Spinal cord (tissue), 10 donors: Measurements from ENCODE around the gene RNASEL. TPM values are rescaled to one million over a fixed set of nuclear protein-coding genes. Genes with fewer than 3 reads are reported as not detected.

Experiments
- DNase-seq, 6 donors: peaks; one replicate each; pipeline versions ENCODE4 v3.0.0 to v3.0.0-alpha.2; 2013 to 2015; ENCODE audit warnings: low spot score in 6 of 6, low read depth in 4 of 6
- H3K27ac ChIP-seq: one replicate; pipeline ENCODE4 v1.5.1; 2013; ENCODE audit warnings: low read depth, low read length, control low read depth
- H3K27me3 ChIP-seq: one replicate; pipeline ENCODE4 v1.6.1; 2013; ENCODE audit warnings: low read length; ENCODE audit not compliant: control insufficient read depth, insufficient read depth
- H3K36me3 ChIP-seq: one replicate; pipeline ENCODE4 v1.6.1; 2013; ENCODE audit warnings: low read length; ENCODE audit not compliant: control insufficient read depth, insufficient read depth
- H3K4me1 ChIP-seq: one replicate; pipeline ENCODE4 v1.6.1; 2013; ENCODE audit warnings: low read length; ENCODE audit not compliant: control insufficient read depth, insufficient read depth
- H3K4me3 ChIP-seq: one replicate; pipeline ENCODE4 v1.5.1; 2013; ENCODE audit warnings: low read depth, low read length, control low read depth
- H3K9me3 ChIP-seq: one replicate; pipeline ENCODE4 v1.6.1; 2013; ENCODE audit warnings: low read length; ENCODE audit not compliant: control insufficient read depth, insufficient read depth
- WGBS: methylation state at CpG from one replicate; pipeline ENCODE4 v1.1.5; 2013; ENCODE audit warnings: missing lambda C conversion rate; ENCODE audit not compliant: insufficient coverage; 5-methylcytosine and 5-hydroxymethylcytosine counted together
- polyA plus RNA-seq, 2 donors: library from polyadenylated mRNA; unstranded; fragments of 120-200 nt; gene quantifications; one replicate each; pipeline ENCODE4 v1.2.1, GENCODE V29; 2013; ENCODE audit not compliant: insufficient read length in 2 of 2
- total RNA-seq, 2 donors: library from RNA; depleted of rRNA in 1 of 2; stranded (reverse); fragments of 120-200 nt in 1 of 2; fragments of >200 nt in 1 of 2; gene quantifications; one replicate each; pipeline versions ENCODE4 v1.2.3 to v1.2.4, GENCODE V29; 2013 to 2014
- donor health status: healthy.

RNASEL gene
- total and polyA plus RNA-seq, 4 donors: 4.6 to 18.3 (median 7.7) TPM

DNA sequence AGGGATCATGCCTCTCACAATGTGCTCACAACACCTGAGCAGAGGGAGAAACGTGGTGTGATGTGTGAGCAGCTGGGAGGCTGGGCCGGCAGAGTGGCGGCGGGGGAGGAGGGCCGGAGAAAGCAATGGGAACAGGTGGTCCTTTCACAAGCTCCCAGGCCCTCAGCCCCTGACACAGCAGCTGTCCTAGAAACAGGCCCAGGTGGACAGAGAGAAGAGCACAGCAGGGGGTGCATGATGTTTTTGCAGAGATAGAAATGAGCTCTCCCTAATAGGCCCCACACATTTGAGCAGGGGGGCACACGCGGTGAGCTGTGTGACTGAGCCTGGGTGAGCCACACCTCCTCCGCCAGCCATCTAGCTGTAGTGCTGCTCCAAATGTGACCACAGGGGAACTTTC is 22.7 kb upstream of the RNASEL start:
- Histone ChIP-seq H3K9me3 (no peaks in the 10 kb centered on the region), H3K4me1 (peaks cover 34% of the 10 kb centered on the region), H3K27me3 (no peaks in the 10 kb centered on the region), H3K36me3 (no peaks in the 10 kb centered on the region), H3K27ac (no peak overlapping the region), H3K4me3 (no peak overlapping the region)
- 57% methylated on average over 3 of the region's 8 CpGs for WGBS
- DNase-seq: peak in 1 of 6 donors; percentile 61

DNA sequence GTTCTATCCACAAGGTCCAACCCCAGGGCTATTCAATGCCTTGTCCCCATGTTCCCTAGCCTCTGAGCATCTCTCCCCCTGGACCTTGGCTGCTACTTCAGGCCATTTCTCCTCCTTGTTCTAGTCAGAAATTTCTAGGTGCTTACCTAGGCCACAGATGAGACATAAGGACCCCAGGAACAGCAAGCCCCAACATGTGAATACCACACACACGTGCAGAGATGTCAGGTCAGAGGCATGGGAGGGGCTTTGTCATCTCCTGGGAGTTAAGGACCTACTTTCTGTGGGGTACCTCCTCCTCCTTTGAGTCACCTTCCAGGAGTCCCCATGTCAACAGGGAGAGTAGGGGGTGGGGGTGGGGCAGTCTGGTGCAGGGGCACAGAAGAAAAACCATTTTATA is 22.3 kb upstream of the RNASEL start:
- Histone ChIP-seq H3K36me3 (no peaks in the 10 kb centered on the region), H3K4me1 (peaks cover 35% of the 10 kb centered on the region), H3K27ac (no peak overlapping the region), H3K4me3 (no peak overlapping the region), H3K27me3 (no peaks in the 10 kb centered on the region), H3K9me3 (no peaks in the 10 kb centered on the region)
- DNase-seq: no peak
- WGBS: no CpG with 5 or more reads among the region's 1 CpG

DNA sequence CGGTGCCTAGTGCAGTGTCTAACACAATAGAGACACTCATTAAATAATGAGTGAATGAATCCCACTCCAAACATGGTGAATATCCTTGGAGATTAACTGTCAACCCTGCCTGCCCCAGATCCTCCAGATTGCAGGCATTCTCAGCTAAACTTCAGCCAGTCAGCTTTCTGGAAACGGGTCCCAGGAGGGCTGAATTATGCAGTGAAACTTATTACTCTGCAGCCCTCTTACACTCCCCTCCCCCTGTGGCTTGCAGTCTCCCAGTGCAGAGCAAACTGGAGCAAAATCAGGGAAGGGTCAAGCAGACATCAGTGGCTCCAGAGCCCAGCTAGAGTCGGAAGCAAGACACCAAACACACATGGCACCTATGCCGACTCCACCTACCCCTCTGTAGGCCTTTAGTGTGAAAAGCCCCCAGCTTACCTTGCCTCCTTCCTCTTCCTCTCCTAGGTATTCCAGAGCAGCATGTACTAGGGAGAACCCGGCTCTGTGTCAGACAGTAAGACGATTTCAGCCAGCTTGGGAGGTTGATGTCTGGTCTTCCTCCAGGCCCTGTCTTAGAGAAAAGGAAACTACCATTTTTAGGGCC is 21.6 kb upstream of the RNASEL start:
- Histone ChIP-seq H3K4me1 (peaks cover 30% of the 10 kb centered on the region), H3K9me3 (no peaks in the 10 kb centered on the region), H3K27ac (no peak overlapping the region), H3K36me3 (no peaks in the 10 kb centered on the region), H3K27me3 (no peaks in the 10 kb centered on the region), H3K4me3 (no peak overlapping the region)
- peak in 2 of 6 donors; percentile 64 to 67 for DNase-seq
- 45% methylated on average over 4 of the region's 6 CpGs for WGBS

DNA sequence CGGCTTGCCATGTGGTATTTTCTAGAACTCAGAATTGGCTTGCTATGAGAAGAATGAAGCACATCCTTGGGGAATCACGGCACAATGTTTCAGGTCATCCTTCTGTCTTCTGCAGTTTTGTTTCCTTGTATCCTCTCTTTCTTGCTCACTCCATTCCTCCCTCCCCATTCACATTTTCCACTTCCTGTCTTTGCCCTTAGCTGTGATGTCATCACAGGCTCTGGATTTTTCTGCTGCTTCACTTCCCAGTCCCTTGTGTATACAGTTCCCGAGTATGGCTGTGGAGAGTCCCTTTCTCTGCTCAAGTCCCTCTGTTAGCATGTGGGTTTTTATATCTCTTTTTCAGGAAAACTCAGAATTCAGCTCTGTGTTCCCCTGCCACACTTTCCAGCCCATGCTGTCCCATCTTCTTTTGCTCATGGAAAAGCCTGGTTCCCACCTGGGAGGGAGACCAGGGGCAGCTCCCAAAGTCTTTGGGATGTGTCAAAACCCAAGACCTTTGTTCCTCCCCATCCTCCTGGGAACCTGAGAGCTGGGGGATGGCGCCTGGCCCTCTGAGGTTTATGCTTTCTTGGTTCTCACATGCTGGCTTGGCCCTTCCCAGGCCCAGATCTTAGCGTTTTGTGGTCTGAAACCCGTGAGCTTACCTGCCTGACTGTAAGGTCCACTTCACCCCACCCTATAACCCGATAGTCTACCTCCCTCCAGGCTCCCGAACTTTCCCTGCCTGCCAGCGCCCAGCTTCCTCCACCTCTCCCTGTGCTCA is 20.0 kb upstream of the RNASEL start:
- no peaks in the 10 kb centered on the region for H3K27me3 ChIP-seq
- DNase-seq: no peak
- WGBS: 93% methylated on average over 8 of the region's 9 CpGs
- H3K4me1 ChIP-seq: peaks cover 20% of the 10 kb centered on the region
- no peak overlapping the region for H3K4me3 ChIP-seq
- H3K9me3 ChIP-seq: no peaks in the 10 kb centered on the region
- H3K27ac ChIP-seq: no peak overlapping the region
- H3K36me3 ChIP-seq: no peaks in the 10 kb centered on the region

DNA sequence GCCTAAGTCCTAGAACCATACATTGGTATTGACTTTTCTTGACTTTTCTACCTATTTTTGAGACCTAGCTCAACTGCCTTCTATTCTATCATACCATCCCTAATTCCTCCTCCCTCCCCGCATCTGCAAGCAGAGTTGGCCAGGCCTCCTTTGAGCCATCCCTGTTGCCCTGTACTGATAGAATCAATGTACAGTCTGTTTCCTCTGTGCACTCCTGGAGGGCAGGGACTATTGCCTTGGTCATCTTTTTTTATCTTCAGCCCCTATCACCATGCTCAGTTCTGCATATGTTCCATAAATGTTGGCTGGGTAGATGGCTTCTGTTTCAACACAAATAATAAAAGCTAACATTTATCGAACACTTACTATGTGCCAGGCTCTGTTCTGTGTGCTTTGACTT is 19.2 kb upstream of the RNASEL start:
- Histone ChIP-seq H3K27me3 (no peaks in the 10 kb centered on the region), H3K36me3 (no peaks in the 10 kb centered on the region), H3K4me1 (peaks cover 24% of the 10 kb centered on the region), H3K4me3 (no peak overlapping the region), H3K27ac (no peak overlapping the region), H3K9me3 (no peaks in the 10 kb centered on the region)
- DNase-seq: no peak
- WGBS: no CpG with 5 or more reads among the region's 2 CpGs

DNA sequence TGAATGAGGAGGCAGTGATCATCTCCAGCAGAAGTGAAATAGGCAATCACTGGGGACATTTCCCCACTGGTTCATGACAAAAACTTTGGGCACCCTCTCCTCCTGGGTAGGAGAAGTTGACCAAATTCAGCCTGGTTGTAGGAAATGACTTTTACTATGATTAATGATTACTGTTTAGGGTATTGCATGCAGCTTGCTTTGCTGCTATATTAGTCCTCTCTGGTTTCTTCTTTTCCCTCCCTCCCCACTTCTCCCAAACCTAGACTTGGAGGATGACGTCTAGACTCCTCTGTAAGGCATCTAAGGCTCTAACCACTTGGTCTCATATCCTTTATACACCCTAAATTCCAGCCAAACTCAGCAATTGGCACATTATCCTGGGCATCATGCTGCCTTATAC is 18.5 kb upstream of the RNASEL start:
- H3K27me3 ChIP-seq: no peaks in the 10 kb centered on the region
- no peak overlapping the region for H3K4me3 ChIP-seq
- no peak for DNase-seq
- peaks cover 30% of the 10 kb centered on the region for H3K4me1 ChIP-seq
- H3K27ac ChIP-seq: no peak overlapping the region
- H3K9me3 ChIP-seq: no peaks in the 10 kb centered on the region
- 73% methylated on average over 1 of the region's 1 CpG for WGBS
- H3K36me3 ChIP-seq: no peaks in the 10 kb centered on the region

DNA sequence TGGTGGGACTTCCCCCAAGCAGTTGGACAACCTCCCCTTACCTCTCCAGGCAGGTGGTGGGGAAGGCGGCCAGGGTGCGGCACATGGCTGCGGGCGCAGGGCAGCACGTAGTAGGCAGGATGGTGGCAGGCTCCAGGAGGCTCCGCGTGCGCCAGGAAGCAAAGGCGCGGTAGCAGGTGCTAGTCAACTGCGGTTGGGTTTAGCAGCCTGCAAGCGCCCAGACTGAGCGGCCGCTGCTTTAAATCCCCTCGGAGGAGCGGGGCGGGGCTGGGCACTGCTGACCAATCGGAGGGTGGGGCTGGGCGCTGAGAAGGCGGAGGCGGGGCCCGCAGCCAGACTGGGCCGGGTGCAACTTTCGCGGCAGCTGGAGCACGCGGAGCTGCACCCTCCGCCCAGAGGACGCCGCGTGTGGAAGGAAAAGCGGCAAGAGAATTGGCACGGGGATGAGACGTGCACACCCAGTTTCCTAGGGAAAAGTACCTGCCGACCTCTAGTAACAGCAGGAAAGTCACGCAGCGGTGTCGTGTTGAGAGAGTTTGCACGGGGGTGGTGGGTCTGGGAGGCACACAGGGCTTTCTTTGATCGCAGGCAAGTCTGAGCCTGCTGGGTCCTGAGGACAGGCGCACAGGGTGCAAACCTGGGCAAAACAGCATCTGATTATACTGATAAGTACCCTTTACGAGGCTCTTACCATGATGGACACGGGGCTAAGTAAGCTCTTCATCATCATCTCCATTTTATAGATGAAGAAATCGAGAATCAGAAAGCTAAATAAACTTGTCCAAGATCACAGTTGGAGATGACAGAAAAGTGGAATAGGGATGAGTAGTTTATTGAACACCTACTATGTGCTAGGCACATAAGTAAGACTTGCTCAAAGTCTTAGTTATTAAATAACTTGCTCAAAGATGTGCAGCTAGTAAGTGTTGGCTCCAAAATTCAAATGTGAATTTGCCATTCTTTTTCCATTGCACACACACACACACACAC is 15.4 kb upstream of the RNASEL start, which contains the start of gene RGS16:
Gene RGS16 (minus strand): TSS at position 215 of the 990 bp plus-strand sequence. CDS start 130 bp downstream, at position 85.
- Histone ChIP-seq H3K27ac (no peak within 1 kb of the TSS), H3K4me3 (peak within 1 kb of the TSS; percentile 70), H3K27me3 (no peaks in the 10 kb centered on the region), H3K4me1 (peaks cover 46% of the 10 kb centered on the region), H3K9me3 (no peaks in the 10 kb centered on the region), H3K36me3 (peaks cover 16% of the 10 kb centered on the region)
- WGBS: under 1% methylated on average over 40 of the region's 44 CpGs
- peak in 3 of 6 donors; percentile 78 to 94 (median 94) for DNase-seq

DNA sequence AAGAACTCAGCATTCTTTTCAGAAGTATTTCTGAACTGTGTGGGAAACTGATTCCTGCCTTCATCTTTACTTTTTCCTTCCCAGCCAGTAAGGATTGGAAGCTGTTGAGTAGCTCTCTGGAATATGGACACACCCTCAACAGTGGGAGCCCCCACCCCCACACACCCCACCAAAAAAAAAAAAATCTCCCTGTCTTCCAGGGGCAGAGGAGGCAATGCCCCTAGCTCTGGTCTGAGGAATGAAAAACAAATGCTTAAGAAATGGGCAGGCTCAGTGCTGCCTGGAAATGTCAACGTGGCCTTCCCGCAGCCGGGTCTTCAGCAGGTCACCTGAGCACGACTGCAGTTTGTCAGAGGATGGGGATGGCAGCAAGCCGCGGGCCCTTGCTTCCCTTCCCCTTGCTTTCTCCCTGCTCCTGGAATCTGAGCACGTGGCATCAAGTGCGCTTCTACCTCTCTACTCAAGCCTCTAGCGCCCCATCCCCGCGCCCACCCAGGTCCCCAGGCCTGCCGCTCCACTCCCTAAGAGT is 14.7 kb upstream of the RNASEL start:
- WGBS: 0% methylated on average over 11 of the region's 12 CpGs
- Histone ChIP-seq H3K27me3 (no peaks in the 10 kb centered on the region), H3K4me3 (peak overlapping the region; percentile 70), H3K9me3 (no peaks in the 10 kb centered on the region), H3K4me1 (peaks cover 51% of the 10 kb centered on the region), H3K27ac (no peak overlapping the region), H3K36me3 (peaks cover 22% of the 10 kb centered on the region)
- no peak for DNase-seq

DNA sequence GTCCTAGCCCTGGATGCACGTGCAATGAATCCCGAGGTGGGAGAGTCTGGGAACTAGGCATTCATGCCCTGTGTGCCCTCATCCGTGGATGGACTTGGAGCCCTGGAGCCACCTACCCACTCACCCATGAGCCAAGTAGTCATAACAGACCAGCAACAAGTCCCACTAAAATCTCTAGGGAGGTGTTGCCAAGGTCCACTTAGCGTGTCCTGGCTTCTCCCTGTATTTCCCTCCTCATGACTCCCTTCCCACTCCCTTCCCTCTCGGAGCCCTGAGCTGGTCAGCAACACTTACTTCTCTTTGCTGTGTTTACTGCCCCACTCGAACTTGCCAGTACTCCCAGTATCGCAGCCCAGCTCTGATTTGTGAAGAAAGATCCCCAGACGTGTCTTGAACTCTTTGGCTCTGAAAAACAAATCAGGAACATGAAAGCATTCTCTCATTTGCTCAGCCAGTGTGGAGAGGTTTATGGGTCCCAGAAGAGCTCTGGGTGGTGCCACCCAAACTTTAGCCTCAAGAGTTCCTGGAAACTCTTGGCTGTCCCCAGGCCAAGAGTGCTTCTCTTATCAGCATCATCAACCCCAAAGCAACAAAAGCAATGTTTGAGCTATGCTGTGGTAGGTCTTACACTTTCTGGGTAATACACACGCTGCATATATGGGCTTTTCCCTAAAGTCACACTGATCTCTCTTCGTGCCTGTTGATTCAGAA is 14.0 kb upstream of the RNASEL start:
- DNase-seq: peak in 1 of 6 donors; percentile 15
- WGBS: 55% methylated on average over 6 of the region's 10 CpGs
- Histone ChIP-seq H3K4me3 (peak overlapping the region; percentile 70), H3K9me3 (no peaks in the 10 kb centered on the region), H3K4me1 (peaks cover 51% of the 10 kb centered on the region), H3K36me3 (peaks cover 22% of the 10 kb centered on the region), H3K27ac (peak overlapping the region; percentile 38), H3K27me3 (no peaks in the 10 kb centered on the region)
